Lower leg skin (tissue), 3 donors: ENCODE data around the gene LPIN3.

ENCODE experiments used
- CTCF ChIP-seq, 3 donors: fragments of 450-650 bp; IDR thresholded peaks; one replicate each; pipeline ENCODE4 v1.5.1; 2016; ENCODE audit warnings: antibody characterized with exemption in 3 of 3, mild to moderate bottlenecking in 3 of 3, moderate library complexity in 2 of 3
- POLR2A ChIP-seq, 2 donors: fragments of 450-650 bp; IDR thresholded peaks; one replicate each; pipeline ENCODE4 v1.6.1; 2016 to 2017; ENCODE audit warnings: antibody characterized with exemption in 2 of 2, mild to moderate bottlenecking in 1 of 2, moderate library complexity in 1 of 2

DNA sequence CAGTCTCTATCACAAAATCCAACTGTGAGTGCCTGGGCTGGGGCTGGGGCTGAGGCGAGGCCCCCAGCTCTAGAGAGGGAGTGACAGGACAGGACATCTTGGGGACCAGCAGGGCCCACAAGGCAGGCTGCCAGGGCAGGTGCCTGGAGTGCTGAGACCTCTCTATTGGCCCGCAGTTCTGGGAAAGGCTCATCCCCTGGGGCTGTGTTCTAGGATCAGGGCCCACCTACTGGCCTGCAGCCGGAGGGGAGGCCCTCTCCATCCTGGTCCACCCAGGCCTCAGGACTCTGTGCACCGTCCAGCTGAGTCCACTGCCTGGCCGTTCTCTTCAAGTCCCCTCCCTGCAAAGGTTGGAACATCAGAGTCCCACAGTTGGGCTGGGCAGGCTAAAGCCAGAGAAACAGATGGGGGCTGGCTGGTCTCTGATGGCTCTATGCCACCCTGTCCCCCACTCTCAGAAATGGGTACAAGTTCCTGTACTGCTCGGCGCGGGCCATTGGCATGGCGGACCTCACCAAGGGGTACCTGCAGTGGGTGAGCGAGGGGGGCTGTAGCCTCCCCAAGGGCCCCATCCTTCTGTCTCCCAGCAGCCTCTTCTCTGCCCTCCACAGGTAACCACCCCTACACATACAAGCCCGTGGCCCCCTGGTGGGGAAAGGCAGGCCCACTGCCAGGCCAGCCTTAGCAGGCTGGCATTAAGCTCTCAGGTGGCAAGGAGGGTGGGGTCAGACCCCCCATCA is 17.0 kb downstream of the LPIN3 start:
- no peak for TF ChIP-seq CTCF (IDR thresholded peaks at IDR 0.05)
- no peak for TF ChIP-seq POLR2A (IDR thresholded peaks at IDR 0.05)
